ENCODE measurements around the gene B3GNT7.
"Not testable (repeated sequence)": the region's sequence is repeated elsewhere in the genome, so short reads cannot be mapped to it uniquely, and the experiment has no call there.

B3GNT7 gene

GRCh38 chr2:231386446-231386845 is 9.1 kb upstream of the B3GNT7 start:
- DNase-seq, result no peak

DNA sequence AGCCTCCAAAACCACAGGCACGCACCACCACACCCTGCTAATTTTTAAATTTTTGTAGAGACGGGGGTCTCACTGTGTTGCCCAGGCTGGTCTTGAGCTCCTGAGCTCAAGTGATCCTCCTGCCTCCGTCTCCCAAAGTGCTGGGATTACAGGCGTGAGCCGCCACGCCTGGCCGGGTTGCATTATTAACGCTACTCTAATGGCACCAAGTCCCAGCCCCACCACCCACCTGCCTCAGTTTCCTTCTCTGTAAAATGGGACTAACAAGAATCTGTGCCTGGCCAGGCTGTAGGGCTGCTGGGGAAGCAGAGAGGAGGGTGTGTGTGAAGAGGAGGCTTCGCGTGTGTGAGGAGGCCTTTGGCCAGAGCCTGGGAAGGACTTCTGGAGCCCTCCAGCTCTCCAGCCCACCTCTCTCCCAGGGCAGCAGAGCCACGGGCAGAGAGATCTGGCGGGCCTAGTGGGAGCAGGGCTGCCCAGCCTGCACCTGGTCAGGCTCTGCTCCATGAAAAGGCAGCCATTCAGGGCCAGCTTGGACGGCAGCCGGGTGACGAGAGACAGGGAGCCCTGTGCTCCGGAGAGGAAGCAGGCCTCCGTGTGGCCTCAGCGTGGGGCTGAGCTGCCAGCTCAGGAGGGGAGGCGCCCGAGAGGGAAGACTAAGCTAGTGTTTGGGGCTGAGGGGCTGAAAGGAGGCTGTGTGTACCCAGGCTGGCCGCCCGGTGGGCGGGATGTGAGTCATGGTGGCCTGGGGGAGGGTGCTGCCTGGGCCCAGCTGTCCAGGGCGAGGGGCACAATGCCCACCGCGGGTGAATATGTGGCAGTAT is 7.4 kb upstream of the B3GNT7 start:
- DNase-seq, result no peak

- DNase-seq, result no peak
Observed at GRCh38 chr2:231388725-231389346, 6.7 kb upstream of the B3GNT7 start.

GRCh38 chr2:231390667-231391066 is 4.8 kb upstream of the B3GNT7 start:
- no peak for DNase-seq

DNA sequence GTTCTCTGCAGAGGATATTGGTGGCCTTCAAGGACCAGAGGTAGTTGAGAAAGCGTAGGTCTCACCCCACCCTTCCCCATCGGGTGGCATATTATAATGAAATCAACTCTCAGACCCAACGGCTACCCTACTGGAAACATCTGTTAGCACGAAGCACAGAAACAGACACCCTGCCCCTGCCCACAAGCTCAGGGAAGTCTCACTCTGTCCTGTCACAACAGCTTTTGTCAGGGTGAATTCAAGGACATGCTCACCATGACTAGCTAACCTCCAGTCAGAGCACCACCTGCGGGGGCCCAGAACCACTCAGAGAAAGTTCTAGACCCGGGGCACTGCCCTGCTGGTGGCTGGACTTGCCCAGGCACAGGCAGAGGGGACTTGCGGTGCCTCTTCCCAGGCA is 3.5 kb upstream of the B3GNT7 start:
- no peak for DNase-seq

DNA sequence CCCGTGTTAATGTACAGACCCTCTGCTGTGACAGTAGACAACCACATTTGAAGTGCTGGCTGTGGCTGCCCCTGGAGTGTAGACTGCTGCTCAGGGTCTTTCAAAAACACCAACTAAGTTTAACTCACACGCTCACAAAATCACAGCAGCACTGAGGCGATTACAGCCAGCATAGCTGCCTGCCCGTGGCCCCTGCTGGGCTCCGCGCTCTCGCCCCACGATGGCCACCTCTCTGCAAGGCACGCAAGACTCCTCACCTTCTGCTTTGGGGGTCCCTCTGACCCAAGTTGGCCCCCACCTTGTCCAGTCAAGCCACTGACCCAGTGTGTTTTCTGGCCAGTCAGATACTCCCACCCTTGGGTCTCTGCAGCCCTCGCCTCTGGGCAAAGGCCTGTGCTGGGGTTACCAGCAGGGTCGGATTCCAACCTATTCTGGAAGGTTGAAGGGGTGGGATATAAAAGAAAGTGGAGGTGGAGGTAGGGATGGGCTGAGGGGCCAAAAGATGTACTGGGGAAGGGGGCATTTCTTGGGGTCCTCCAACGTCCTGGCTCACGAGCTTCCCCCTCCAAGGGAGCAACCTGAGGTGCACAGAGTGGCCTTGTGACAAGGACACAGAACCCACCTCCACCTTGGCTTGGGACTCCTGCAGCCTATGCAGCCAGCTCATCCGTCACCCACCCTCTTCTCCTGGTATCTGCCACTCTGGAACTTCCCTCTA is 2.9 kb upstream of the B3GNT7 start:
- no peak for DNase-seq

DNA sequence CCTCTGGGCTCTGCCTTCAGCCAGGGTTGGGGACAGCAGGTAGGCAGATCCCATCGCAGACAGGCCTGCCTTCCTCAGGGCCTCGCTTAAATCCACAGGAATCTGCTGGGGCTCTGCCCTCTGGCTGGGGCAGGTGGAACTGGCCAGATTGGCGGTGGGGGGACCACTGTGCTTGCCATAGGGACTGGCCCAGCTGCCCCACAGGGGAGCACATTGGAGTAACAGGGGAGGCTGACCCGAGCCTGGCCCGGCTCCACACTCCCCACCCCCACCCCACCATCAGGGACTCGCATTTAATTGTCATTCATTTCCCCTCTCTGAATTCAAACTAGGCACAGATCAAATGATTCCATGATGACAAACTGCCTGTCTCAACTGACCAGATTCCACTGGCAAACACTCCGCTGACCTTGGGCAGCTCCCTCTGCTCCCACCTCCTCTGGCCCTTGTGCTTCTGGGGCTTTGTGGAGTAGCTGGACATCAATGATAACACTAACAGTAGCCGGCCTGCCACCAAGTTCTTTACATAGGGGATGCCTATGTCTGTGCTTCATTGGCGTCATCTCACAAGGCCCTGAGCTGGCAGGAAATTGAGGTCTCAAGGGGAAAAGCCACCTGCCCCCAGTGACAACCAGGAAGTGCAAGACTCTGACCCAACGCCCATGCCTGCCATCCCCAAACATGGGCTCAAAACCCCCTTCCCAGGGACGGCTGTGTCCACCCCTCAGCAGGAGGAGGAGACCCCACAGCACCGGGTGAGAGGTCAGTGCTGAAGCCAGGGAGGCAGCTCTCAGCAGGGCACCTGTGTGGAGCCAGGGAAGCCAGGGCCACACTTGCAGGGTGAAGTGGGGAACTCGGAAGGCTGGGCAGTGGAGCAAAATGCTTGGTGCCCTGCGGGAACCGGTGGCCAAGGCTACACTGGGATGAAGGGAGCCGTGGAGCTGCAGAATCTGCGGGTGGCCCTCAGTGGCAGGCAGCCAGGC is 2.1 kb upstream of the B3GNT7 start:
- no peak for DNase-seq

- DNase-seq, result no peak
Observed at GRCh38 chr2:231394211-231395141, 1.0 kb upstream of the B3GNT7 start.

- no peak for DNase-seq
Observed at GRCh38 chr2:231396058-231396821, 730 bp downstream of the B3GNT7 start.

DNA sequence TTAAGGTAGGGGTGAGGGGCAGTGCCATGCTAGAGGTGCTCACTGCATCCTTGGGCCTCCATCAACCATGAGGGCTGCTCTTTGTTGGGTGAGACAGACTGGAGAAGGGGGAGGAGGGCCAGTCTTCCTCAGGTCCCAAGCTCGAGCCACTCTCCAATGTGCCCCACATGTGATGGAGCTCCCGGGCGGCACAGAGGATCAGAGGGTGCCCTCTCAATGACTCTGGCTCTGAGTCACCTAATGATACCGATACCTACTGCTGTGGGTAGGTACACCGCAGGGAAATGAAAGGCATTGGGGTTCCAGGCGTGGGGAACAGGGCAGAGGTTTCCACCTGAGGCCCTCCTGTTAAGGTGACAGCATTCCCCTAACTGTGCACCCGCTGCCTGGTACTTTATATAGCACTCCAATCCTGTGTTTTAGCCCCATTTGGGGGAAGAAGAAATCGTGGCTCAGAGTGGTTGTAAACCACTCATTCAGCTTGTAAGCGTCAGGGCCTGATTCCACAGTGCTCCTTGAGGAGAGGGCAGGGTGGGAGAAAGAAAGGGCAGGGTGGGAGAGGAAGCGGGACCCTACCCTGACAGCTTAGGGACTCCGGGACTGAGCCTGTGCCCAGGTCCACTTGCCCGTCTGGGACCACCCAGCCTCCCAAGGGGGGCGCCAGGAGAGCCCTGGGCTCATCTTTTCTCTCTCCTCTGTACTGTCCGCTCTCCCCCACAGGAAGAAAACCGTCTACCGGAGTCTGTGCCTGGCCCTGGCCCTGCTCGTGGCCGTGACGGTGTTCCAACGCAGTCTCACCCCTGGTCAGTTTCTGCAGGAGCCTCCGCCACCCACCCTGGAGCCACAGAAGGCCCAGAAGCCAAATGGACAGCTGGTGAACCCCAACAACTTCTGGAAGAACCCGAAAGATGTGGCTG is 1.8 kb downstream of the B3GNT7 start:
- peak; percentile 33 for DNase-seq

DNA sequence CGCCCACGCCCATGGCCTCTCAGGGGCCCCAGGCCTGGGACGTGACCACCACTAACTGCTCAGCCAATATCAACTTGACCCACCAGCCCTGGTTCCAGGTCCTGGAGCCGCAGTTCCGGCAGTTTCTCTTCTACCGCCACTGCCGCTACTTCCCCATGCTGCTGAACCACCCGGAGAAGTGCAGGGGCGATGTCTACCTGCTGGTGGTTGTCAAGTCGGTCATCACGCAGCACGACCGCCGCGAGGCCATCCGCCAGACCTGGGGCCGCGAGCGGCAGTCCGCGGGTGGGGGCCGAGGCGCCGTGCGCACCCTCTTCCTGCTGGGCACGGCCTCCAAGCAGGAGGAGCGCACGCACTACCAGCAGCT is 2.4 kb downstream of the B3GNT7 start:
- DNase-seq, result no peak

- no peak for DNase-seq
Observed at GRCh38 chr2:231398585-231398984, 3.1 kb downstream of the B3GNT7 start.

DNA sequence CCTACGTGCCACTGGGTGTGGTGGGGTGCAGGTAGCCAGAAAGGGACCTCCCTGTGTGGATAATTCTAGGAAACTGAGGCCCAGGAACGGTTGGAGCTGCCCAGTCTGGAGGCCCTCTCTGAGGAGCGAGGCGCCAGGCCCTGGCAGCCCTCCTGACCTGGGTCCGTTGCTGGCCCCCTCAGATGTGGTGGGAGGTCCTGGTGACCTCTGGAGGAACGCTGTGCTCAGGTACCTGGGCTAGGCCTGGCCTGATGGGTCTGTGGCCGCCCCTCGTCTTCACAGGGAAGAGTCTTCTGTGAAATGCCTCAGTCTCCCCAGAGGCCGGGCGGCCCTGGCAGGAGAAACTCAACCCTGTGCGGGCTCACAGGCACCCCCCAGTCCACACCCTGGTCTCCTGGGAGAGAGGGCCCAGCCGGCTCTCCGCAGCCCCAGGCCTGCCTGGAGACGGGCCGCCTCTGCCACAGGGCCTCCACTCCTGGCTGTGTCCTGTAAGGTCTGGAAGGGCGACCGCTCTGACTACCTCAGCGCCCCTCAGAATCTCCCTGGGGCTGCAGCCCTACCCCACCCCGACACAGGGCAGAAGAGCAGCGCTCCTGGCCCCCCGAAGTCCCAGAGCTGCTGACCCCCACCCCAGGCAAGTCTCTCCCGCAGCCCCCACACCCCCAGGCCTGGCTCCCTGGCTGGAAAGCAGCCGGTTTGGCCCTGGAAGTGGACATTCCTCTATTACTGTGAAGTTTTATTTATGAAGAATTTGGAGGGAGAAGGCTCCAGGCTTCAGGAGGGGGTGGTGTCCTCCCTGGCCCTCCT is 3.7 kb downstream of the B3GNT7 start:
- DNase-seq, result no peak

GRCh38 chr2:231399853-231400680 is 4.6 kb downstream of the B3GNT7 start:
- no peak for DNase-seq

DNA sequence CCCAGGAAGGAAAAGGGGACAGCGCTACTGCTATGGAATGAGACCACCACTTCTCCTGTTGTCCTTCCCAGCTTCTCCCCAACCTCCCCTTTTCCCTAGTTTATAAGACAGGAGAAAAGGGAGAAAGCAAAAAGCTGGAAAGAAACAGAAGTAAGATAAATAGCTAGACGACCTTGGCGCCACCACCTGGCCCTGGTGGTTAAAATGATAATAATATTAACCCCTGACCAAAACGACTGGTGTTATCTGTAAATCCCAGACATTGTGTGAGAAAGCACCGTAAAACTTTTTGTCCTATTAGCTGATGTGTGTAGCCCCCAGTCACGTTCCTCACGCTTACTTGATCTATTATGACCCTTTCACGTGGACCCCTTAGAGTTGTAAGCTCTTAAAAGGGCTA is 5.2 kb downstream of the B3GNT7 start:
- DNase-seq, result not testable (repeated sequence)

GRCh38 chr2:231401101-231401500 is 5.6 kb downstream of the B3GNT7 start:
- DNase-seq, result not testable (repeated sequence)

GRCh38 chr2:231403421-231404182 is 8.1 kb downstream of the B3GNT7 start:
- not testable (repeated sequence) for DNase-seq

Data from stimulated activated naive CD4-positive, alpha-beta T cell treated with Interleukin-2 at 50 U/mL for 16 hours (primary cell).